Measurements from ENCODE around the gene TOMT.

TOMT gene

GRCh38 chr11:72144807-72145565, 39.3 kb downstream of the TOMT start:
- no peak overlapping the region for H3K4me3 ChIP-seq (replicated peaks; ENCODE audit: insufficient read depth, low read length)
- no peak for DNase-seq (ENCODE audit: low read depth in 1 of 2, low spot score in 1 of 2)
- TF ChIP-seq GABPA (IDR thresholded peaks at IDR 0.05; ENCODE audit: low read depth) (no peak), REST (IDR thresholded peaks at IDR 0.05; ENCODE audit: insufficient replicate concordance, low read depth) (no peak), POLR2AphosphoS5 (IDR thresholded peaks at IDR 0.05; ENCODE audit: low read depth) (no peak), CTCF (IDR thresholded peaks at IDR 0.05; ENCODE audit: insufficient read depth, low read length) (no peak), SPI1 (IDR thresholded peaks at IDR 0.05; ENCODE audit: borderline replicate concordance, low read depth) (no peak)
- H3K27ac ChIP-seq (replicated peaks): no peak overlapping the region
- H3K27me3 ChIP-seq (ENCODE audit: insufficient read depth, poor library complexity, severe bottlenecking): no peaks in the 10 kb centered on the region

- no peak overlapping the region for H3K4me3 ChIP-seq (replicated peaks; ENCODE audit: insufficient read depth, low read length)
These were observed 40.9 kb downstream of the TOMT start for GRCh38 chr11:72146625-72147024.

More at GRCh38 chr11:72146625-72147024, 40.9 kb downstream of the TOMT start:
- TF ChIP-seq POLR2AphosphoS5 (IDR thresholded peaks at IDR 0.05; ENCODE audit: low read depth) (no peak), REST (IDR thresholded peaks at IDR 0.05; ENCODE audit: insufficient replicate concordance, low read depth) (no peak), GABPA (IDR thresholded peaks at IDR 0.05; ENCODE audit: low read depth) (no peak), SPI1 (IDR thresholded peaks at IDR 0.05; ENCODE audit: borderline replicate concordance, low read depth) (no peak), CTCF (IDR thresholded peaks at IDR 0.05; ENCODE audit: insufficient read depth, low read length) (no peak)
- DNase-seq (ENCODE audit: low read depth in 1 of 2, low spot score in 1 of 2): no peak
- H3K27ac ChIP-seq (replicated peaks): no peak overlapping the region
- no peaks in the 10 kb centered on the region for H3K27me3 ChIP-seq (ENCODE audit: insufficient read depth, poor library complexity, severe bottlenecking)
